Psoas muscle (tissue), 8 donors: ENCODE data around the gene PHLDA3. TPM values are rescaled to one million over a fixed set of nuclear protein-coding genes. Genes with fewer than 3 reads are reported as not detected.
"Not testable (repeated sequence)": the region's sequence is repeated elsewhere in the genome, so short reads cannot be mapped to it uniquely, and the experiment has no call there.

Experiments used
- ATAC-seq, 4 donors: fragments of 200-7000 bp; cut with Tn5 transposase; one replicate each; pipeline ENCODE4 v1.9.1; 2020; ENCODE audit warnings: moderate library complexity in 3 of 4, mild to moderate bottlenecking in 2 of 4
- DNase-seq, 2 donors: peaks; one replicate each; pipeline ENCODE4 v3.0.0-alpha.2; 2020
- H3K27ac ChIP-seq: fragments of 200-600 bp; one replicate; pipeline ENCODE4 v1.8.0; 2022
- H3K27me3 ChIP-seq, 3 donors: fragments of 200-600 bp in 1 of 3; one replicate each; pipeline versions ENCODE4 v1.6.1 to v1.8.0; 2013 to 2022; ENCODE audit warnings: low read length in 2 of 3, mild to moderate bottlenecking in 2 of 3, moderate library complexity in 1 of 3; ENCODE audit not compliant: insufficient read depth in 3 of 3
- H3K36me3 ChIP-seq, 2 donors: fragments of 200-600 bp in 1 of 2; one replicate each; pipeline versions ENCODE4 v1.6.1 to v1.8.0; 2013 to 2022; ENCODE audit warnings: low read depth in 1 of 2, mild to moderate bottlenecking in 1 of 2, moderate library complexity in 1 of 2; ENCODE audit not compliant: insufficient read depth in 1 of 2
- H3K4me1 ChIP-seq: fragments of 200-600 bp; one replicate; pipeline ENCODE4 v1.8.0; 2022
- H3K4me3 ChIP-seq: fragments of 200-600 bp; one replicate; pipeline ENCODE4 v1.8.0; 2022; ENCODE audit warnings: mild to moderate bottlenecking
- H3K9me3 ChIP-seq: fragments of 200-600 bp; one replicate; pipeline ENCODE4 v1.8.0; 2022
- CTCF ChIP-seq: fragments of 200-600 bp; IDR thresholded peaks from one replicate; pipeline ENCODE4 v1.8.0; 2022; ENCODE audit warnings: antibody characterized with exemption
- WGBS, 3 donors: extraction: QIAGEN DNeasy Blood & Tissue Kit; methylation state at CpG; one replicate each; pipeline versions ENCODE4 v1.1.6 to v1.1.7; 2013; 5-methylcytosine and 5-hydroxymethylcytosine counted together
- intact Hi-C, 2 donors: fragments of 100-400 bp; cut with DNase I; formaldehyde crosslinking; loops; one replicate each; pipeline versions ENCODE4 v1.11.0 to v1.14.2; 2022
- polyA plus RNA-seq, 3 donors: library from polyadenylated mRNA; stranded (reverse); fragments of 200-250 nt; gene quantifications; one replicate each; pipeline ENCODE4 v1.2.3, GENCODE V29; 2013
- total RNA-seq, 4 donors: library from RNA; stranded (reverse); fragmentation: NEBNext Ultra II Directional in 2 of 4; extraction: Animal tissue kit (Norgen Biotek cat#: 25700) in 2 of 4; gene quantifications; one replicate each; pipeline versions ENCODE4 v1.2.1 to v1.2.4, GENCODE V29; 2021 to 2023
- donor health status: healthy with polysubstance abuse.
- donor health status: DM: no; HTN: no; CAD: no; lungs with moderate emphysema.
- donor health status: Bipolar disorder and iron deficiency.
- donor health status: healthy.
- donor health status: DM: yes; HTN: yes; CAD: no.
- donor health status: DM: no; HTN: no; CAD: no.
- donor health status: DM: no; HTN: no; CAD: no.
- donor health status: DM: yes; HTN: yes; CAD: no.

The PHLDA3 gene
- total and polyA plus RNA-seq, 7 donors = 41.8 to 116 (median 62.4) TPM

- 91 to 96% (median 95%) methylated on average over 2 of the region's 2 CpGs for WGBS, 3 donors
- intact Hi-C loops = no loop called here
- Histone ChIP-seq H3K36me3 (no peaks in the 10 kb centered on the region), H3K27me3 (peaks cover 0 to 2% (median 0%) of the 10 kb centered on the region in 3 donors), H3K4me1 (no peaks in the 10 kb centered on the region), H3K4me3 (no peak overlapping the region), H3K9me3 (no peaks in the 10 kb centered on the region), H3K27ac (no peak overlapping the region)
- DNase-seq = no peak
- no peak for TF ChIP-seq CTCF
- no peak for ATAC-seq
These were observed 4.3 kb upstream of the PHLDA3 start for GRCh38 chr1:201473296-201473695.

- H3K4me1 ChIP-seq, H3K27me3 ChIP-seq, H3K4me3 ChIP-seq, ATAC-seq, H3K27ac ChIP-seq, intact Hi-C loops, H3K36me3 ChIP-seq, H3K9me3 ChIP-seq, DNase-seq: not testable (repeated sequence)
- WGBS, 3 donors = 86 to 92% (median 89%) methylated on average over 8 of the region's 8 CpGs
These were observed 3.3 kb upstream of the PHLDA3 start for GRCh38 chr1:201472321-201472720.

GRCh38 chr1:201471772-201472171 is 2.8 kb upstream of the PHLDA3 start:
- Histone ChIP-seq H3K9me3 (no peaks in the 10 kb centered on the region), H3K4me3 (no peak overlapping the region), H3K27ac (no peak overlapping the region), H3K4me1 (peaks cover 3% of the 10 kb centered on the region), H3K36me3 (no peaks in the 10 kb centered on the region), H3K27me3 (peaks cover 0 to 2% (median 0%) of the 10 kb centered on the region in 3 donors)
- WGBS, 3 donors = 63 to 78% (median 64%) methylated on average over 3 of the region's 3 CpGs
- no peak for TF ChIP-seq CTCF
- ATAC-seq (no peak), DNase-seq (peak in 1 of 2 donors; percentile 42)
- intact Hi-C loops = no loop called here

GRCh38 chr1:201470581-201470980 is 1.6 kb upstream of the PHLDA3 start:
- WGBS, 3 donors = 65 to 76% (median 75%) methylated on average over 4 of the region's 4 CpGs
- Histone ChIP-seq H3K36me3 (peaks cover 0 to 7% of the 10 kb centered on the region in 2 donors), H3K27me3 (peaks cover 0 to 2% (median 0%) of the 10 kb centered on the region in 3 donors), H3K4me3 (no peak overlapping the region), H3K27ac (no peak overlapping the region), H3K4me1 (peaks cover 13% of the 10 kb centered on the region), H3K9me3 (no peaks in the 10 kb centered on the region)
- intact Hi-C loops = no loop called here
- ATAC-seq = no peak
- TF ChIP-seq CTCF = no peak
- DNase-seq = no peak

GRCh38 chr1:201469645-201470074 is 672 bp upstream of the PHLDA3 start:
- no peaks in the 10 kb centered on the region for H3K9me3 ChIP-seq
- peaks cover 0 to 16% of the 10 kb centered on the region in 2 donors for H3K36me3 ChIP-seq
- intact Hi-C loops = no loop called here
- WGBS, 3 donors = 50 to 57% (median 53%) methylated on average over 16 of the region's 16 CpGs
- peak overlapping the region; percentile 88 for H3K27ac ChIP-seq
- DNase-seq (no peak), ATAC-seq (peak in 2 of 4 donors; percentile 12 to 14)
- peak overlapping the region; percentile 91 for H3K4me3 ChIP-seq
- no peaks in the 10 kb centered on the region for H3K27me3 ChIP-seq
- no peak for TF ChIP-seq CTCF
- H3K4me1 ChIP-seq = peaks cover 22% of the 10 kb centered on the region
